Measurements from ENCODE around the gene RAVER2. TPM values are rescaled to one million over a fixed set of nuclear protein-coding genes. Genes with fewer than 3 reads are reported as not detected.
A peak's percentile ranks its signal among the peaks of the same experiment; 100 is the strongest.

The RAVER2 gene
- polyA plus RNA-seq, 3 donors, result 0.38 to 1.3 (median 0.69) TPM

DNA sequence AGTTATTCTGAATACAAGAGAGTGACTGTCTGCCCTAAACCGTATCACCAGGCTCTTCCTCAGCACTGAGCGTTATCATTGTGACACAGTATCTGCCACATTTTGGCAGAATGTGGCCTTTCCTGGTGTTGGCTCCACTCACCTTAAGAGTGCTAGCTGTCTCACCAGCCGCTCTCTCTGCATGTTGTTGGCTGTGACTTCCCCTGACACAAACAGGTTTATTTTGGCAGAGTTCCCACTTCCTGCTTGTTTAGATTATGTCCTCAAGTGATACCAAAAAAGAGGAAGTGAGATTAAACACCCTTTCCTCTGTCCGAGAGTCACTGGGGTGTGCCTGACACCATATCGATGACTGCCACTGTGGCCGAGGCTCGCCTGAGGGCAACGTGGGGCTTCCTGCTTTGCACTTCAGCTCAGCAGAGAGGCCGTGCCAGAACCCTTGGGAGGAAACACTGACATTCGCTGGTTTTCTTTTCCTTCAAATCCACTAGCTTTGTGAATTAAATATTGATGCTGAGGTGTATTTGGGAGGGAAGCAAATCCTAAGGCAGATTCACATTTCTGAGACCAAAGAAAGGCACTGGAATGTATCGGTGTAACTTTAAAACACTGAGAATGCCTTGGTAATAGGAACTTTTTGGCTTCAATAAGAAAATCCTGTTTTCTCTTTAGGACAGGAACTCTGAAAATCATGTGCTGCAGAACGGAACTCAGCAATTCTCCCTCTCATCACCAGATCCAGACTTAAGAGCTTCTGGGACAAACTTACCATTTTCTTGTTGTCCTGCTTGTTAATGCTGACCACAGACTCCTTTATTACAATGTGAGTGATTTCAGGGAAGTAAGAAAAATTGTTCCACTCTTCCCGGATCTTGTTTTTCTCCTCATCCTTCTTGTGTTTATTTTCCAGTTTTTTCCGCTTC lies 119.4 kb downstream of the RAVER2 start:
- intact Hi-C loops (cut with micrococcal nuclease), result loop anchor here in 1 of 2 donors (10.0 kb wide), 2 partner anchors 101 to 191 kb away; partner anchors contain the start of gene JAK1
- Histone ChIP-seq H3K9me3 (replicated peaks in 1 of 2; ENCODE audit: control insufficient read depth in 1 of 2, insufficient read depth in 1 of 2, low read length in 2 of 2) (no peaks in the 10 kb centered on the region), H4K20me1 (ENCODE audit: insufficient read depth, low read length) (peaks cover 7% of the 10 kb centered on the region), H3K4me3 (replicated peaks in 1 of 3; ENCODE audit: low read depth in 2 of 3, low read length in 3 of 3) (peak overlapping the region in 2 of 3 experiments; percentile 19 to 44), H3K4me1 (ENCODE audit: control insufficient read depth in 1 of 2, insufficient read depth in 2 of 2, low read length in 2 of 2) (peaks cover 25 to 32% of the 10 kb centered on the region in 2 donors), H3K27me3 (ENCODE audit: control insufficient read depth in 2 of 2, insufficient read depth in 2 of 2, low read length in 2 of 2) (no peaks in the 10 kb centered on the region), H3K79me2 (ENCODE audit: insufficient read depth, low read length) (no peaks in the 10 kb centered on the region), H3K9ac (ENCODE audit: insufficient read depth, low read length, poor library complexity, severe bottlenecking) (peak overlapping the region; percentile 35), H3K36me3 (replicated peaks in 1 of 2; ENCODE audit: control insufficient read depth in 1 of 2, insufficient read depth in 2 of 2, low read length in 2 of 2) (peaks cover 38 to 51% of the 10 kb centered on the region in 2 donors), H3K4me2 (replicated peaks; ENCODE audit: extremely low read depth, low read length, poor library complexity, severe bottlenecking) (peak overlapping the region; percentile 60), H3K27ac (ENCODE audit: low read depth in 1 of 2, low read length in 2 of 2) (peak overlapping the region; percentile 70 to 89), H2AFZ (ENCODE audit: insufficient read depth, low read depth, low read length, poor library complexity, severe bottlenecking) (no peak overlapping the region)
- no peak for TF ChIP-seq CTCF (IDR thresholded peaks at IDR 0.05)
- H3K27ac Mint-ChIP-seq, result peak overlapping the region; percentile 91 to 96 (median 94)
- 19% methylated on average over 5 of the region's 14 CpGs for WGBS (ENCODE audit: insufficient coverage)
- peaks cover 0 to 2% (median 0%) of the 10 kb centered on the region in 3 donors for H3K27me3 Mint-ChIP-seq (ENCODE audit: low read depth in 3 of 3)
- H3K9me3 Mint-ChIP-seq, result no peaks in the 10 kb centered on the region
- H3K4me3 Mint-ChIP-seq, result peak overlapping the region; percentile 52 to 84
- H3K36me3 Mint-ChIP-seq, result peaks cover 58 to 66% of the 10 kb centered on the region in 2 donors
- peaks cover 37% of the 10 kb centered on the region for H3K4me1 Mint-ChIP-seq
- DNase-seq, result peak; percentile 95 to 99 (median 99)

DNA sequence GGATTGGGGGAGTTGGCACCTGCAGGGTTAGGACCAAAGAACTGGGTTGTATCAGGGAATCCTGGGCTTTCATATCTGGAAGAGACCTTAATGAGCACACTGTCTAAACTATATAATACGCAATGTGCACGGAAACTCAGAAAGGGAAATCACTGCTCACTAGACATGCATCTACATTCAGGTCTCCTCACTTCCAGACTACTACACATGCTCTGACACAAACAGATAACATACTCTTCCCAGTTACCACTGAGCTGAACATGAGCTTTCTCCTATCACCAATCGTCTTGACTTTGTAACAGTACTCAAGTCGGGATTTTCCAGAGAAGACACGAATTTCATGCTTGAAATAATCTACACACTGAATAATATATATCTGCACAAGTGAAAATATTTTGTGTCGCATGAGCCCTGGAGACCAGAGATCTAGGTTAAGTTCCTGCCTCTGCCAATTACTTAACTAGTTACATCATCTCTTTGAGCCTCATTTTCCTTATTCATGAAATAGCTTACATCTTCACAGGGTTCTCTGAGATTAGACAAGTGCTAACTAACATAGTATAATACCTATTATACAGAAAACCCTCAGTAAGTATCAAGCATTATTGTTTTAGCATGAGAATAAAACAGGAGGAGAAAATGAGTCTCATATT lies 120.4 kb downstream of the RAVER2 start:
- Histone ChIP-seq H2AFZ (ENCODE audit: insufficient read depth, low read depth, low read length, poor library complexity, severe bottlenecking) (no peak overlapping the region), H3K9ac (ENCODE audit: insufficient read depth, low read length, poor library complexity, severe bottlenecking) (peak overlapping the region; percentile 35), H3K4me1 (ENCODE audit: control insufficient read depth in 1 of 2, insufficient read depth in 2 of 2, low read length in 2 of 2) (peaks cover 25 to 32% of the 10 kb centered on the region in 2 donors), H3K4me2 (replicated peaks; ENCODE audit: extremely low read depth, low read length, poor library complexity, severe bottlenecking) (peak overlapping the region; percentile 60), H3K79me2 (ENCODE audit: insufficient read depth, low read length) (no peaks in the 10 kb centered on the region), H3K27ac (ENCODE audit: low read depth in 1 of 2, low read length in 2 of 2) (peak overlapping the region; percentile 70 to 89), H3K9me3 (replicated peaks in 1 of 2; ENCODE audit: control insufficient read depth in 1 of 2, insufficient read depth in 1 of 2, low read length in 2 of 2) (no peaks in the 10 kb centered on the region), H3K27me3 (ENCODE audit: control insufficient read depth in 2 of 2, insufficient read depth in 2 of 2, low read length in 2 of 2) (no peaks in the 10 kb centered on the region), H3K36me3 (replicated peaks in 1 of 2; ENCODE audit: control insufficient read depth in 1 of 2, insufficient read depth in 2 of 2, low read length in 2 of 2) (peaks cover 39 to 52% of the 10 kb centered on the region in 2 donors), H4K20me1 (ENCODE audit: insufficient read depth, low read length) (peaks cover 8% of the 10 kb centered on the region), H3K4me3 (replicated peaks in 1 of 3; ENCODE audit: low read depth in 2 of 3, low read length in 3 of 3) (peak overlapping the region in 1 of 3 experiments; percentile 44)
- Mint-ChIP-seq H3K4me3 (peak overlapping the region; percentile 52 to 78), H3K4me1 (peaks cover 38% of the 10 kb centered on the region), H3K27me3 (ENCODE audit: low read depth in 3 of 3) (peaks cover 0 to 2% (median 0%) of the 10 kb centered on the region in 3 donors), H3K27ac (peak overlapping the region; percentile 91 to 96 (median 94)), H3K9me3 (no peaks in the 10 kb centered on the region), H3K36me3 (peaks cover 59 to 66% of the 10 kb centered on the region in 2 donors)
- WGBS (ENCODE audit: insufficient coverage), result 57% methylated on average over 3 of the region's 6 CpGs
- DNase-seq, result peak in 2 of 3 donors; percentile 21 to 36
- intact Hi-C loops (cut with micrococcal nuclease), result loop anchor here in 1 of 2 donors (10.0 kb wide), 2 partner anchors 100 to 190 kb away; partner anchors contain the start of gene JAK1
- no peak for TF ChIP-seq CTCF (IDR thresholded peaks at IDR 0.05)

Data from CD14-positive monocyte (primary cell).